ENCODE measurements around the gene SEPTIN1. TPM values are rescaled to one million over a fixed set of nuclear protein-coding genes. Genes with fewer than 3 reads are reported as not detected.
A peak's percentile ranks its signal among the peaks of the same experiment; 100 is the strongest.
"Not testable (repeated sequence)": the region's sequence is repeated elsewhere in the genome, so short reads cannot be mapped to it uniquely, and the experiment has no call there.

The SEPTIN1 gene
- total RNA-seq, 1 donor from 2014 or later, result 2.0 TPM

GRCh38 chr16:30397056-30397455 is 14.7 kb upstream of the SEPTIN1 start:
- peaks cover 29% of the 10 kb centered on the region for H3K4me1 Mint-ChIP-seq (ENCODE audit: low read depth)
- TF ChIP-seq CTCF (IDR thresholded peaks at IDR 0.05; ENCODE audit: unreplicated experiment), result no peak
- peak overlapping the region; percentile 98 for H3K27ac Mint-ChIP-seq
- H3K36me3 Mint-ChIP-seq (ENCODE audit: insufficient read depth), result peaks cover 9% of the 10 kb centered on the region
- H3K4me3 Mint-ChIP-seq (ENCODE audit: low read depth), result peak overlapping the region; percentile 81
- no peaks in the 10 kb centered on the region for H3K9me3 Mint-ChIP-seq (ENCODE audit: low read depth)
- H3K27me3 Mint-ChIP-seq, result no peaks in the 10 kb centered on the region
- no peak for DNase-seq (ENCODE audit: low spot score, unreplicated experiment)

GRCh38 chr16:30396627-30397026 is 14.3 kb upstream of the SEPTIN1 start:
- peaks cover 28% of the 10 kb centered on the region for H3K4me1 Mint-ChIP-seq (ENCODE audit: low read depth)
- peak overlapping the region; percentile 98 for H3K27ac Mint-ChIP-seq
- not testable (repeated sequence) for H3K36me3 Mint-ChIP-seq (ENCODE audit: insufficient read depth); DNase-seq (ENCODE audit: low spot score, unreplicated experiment); H3K9me3 Mint-ChIP-seq (ENCODE audit: low read depth); H3K27me3 Mint-ChIP-seq
- peak overlapping the region; percentile 81 for H3K4me3 Mint-ChIP-seq (ENCODE audit: low read depth)

GRCh38 chr16:30395992-30396585 is 13.7 kb upstream of the SEPTIN1 start:
- Mint-ChIP-seq H3K27me3 (no peaks in the 10 kb centered on the region), H3K9me3 (ENCODE audit: low read depth) (no peaks in the 10 kb centered on the region), H3K4me3 (ENCODE audit: low read depth) (peak overlapping the region; percentile 81), H3K36me3 (ENCODE audit: insufficient read depth) (peaks cover 9% of the 10 kb centered on the region), H3K4me1 (ENCODE audit: low read depth) (peaks cover 25% of the 10 kb centered on the region), H3K27ac (peak overlapping the region; percentile 98)
- no peak for DNase-seq (ENCODE audit: low spot score, unreplicated experiment)
- no peak for TF ChIP-seq CTCF (IDR thresholded peaks at IDR 0.05; ENCODE audit: unreplicated experiment)

DNA sequence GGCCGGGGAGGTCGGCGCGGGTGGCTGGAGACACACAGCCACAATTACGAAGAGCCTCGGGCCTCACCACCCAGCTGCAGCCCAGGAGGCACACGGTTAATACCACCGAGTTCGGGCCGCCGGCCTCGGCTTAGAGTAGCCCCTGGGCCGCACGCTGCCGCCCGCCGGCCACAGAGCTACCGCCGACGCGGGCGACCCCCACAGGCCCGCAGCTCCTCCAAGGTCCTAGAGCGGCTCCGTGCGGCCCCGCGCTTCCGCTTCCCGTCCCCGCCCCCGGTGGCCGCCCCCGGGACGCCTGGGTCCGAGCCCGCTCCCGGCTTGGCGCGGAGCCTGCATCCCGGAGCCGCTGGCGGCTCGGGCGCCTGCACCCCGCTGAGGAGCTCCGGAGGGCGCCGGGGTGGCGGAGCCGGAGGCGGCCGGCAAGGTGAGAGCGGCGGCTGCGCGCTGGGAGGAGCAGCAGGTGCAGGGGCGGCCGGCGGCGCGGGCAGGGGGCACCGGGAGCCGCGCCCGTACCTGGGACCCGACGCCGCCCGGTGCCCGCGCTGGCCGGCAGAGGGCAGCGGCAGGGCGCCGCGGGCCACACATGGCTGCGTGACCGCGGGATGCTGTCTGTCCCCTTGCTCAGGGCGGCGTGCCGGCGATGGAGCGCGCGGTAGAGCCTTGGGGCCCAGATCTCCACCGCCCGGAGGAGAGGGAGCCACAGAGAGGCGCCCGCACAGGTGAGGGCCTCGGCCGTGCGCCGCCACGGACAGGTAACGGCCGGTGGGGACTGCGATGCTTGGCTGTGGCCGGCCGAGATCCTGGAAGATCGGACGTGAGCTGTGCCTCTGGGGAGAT is 13.0 kb upstream of the SEPTIN1 start, which contains the start of gene ZNF48:
Gene ZNF48 (plus strand): TSS at position 266 of the 837 bp plus-strand sequence. CDS start 375 bp downstream, at position 641.
- DNase-seq (ENCODE audit: low spot score, unreplicated experiment), result peak; percentile 68
- peak within 1 kb of the TSS; percentile 98 for H3K27ac Mint-ChIP-seq
- peaks cover 9% of the 10 kb centered on the region for H3K36me3 Mint-ChIP-seq (ENCODE audit: insufficient read depth)

GRCh38 chr16:30394592-30395154 is 12.3 kb upstream of the SEPTIN1 start:
- Mint-ChIP-seq H3K9me3 (ENCODE audit: low read depth) (no peaks in the 10 kb centered on the region), H3K4me1 (ENCODE audit: low read depth) (peaks cover 21% of the 10 kb centered on the region), H3K27me3 (no peaks in the 10 kb centered on the region), H3K36me3 (ENCODE audit: insufficient read depth) (peaks cover 8% of the 10 kb centered on the region), H3K4me3 (ENCODE audit: low read depth) (peak overlapping the region; percentile 91), H3K27ac (peak overlapping the region; percentile 98)
- peak; percentile 67 for DNase-seq (ENCODE audit: low spot score, unreplicated experiment)
- no peak for TF ChIP-seq CTCF (IDR thresholded peaks at IDR 0.05; ENCODE audit: unreplicated experiment)

More for the DNA sequence above, 13.0 kb upstream of the SEPTIN1 start, which contains the start of gene ZNF48:
- TF ChIP-seq CTCF (IDR thresholded peaks at IDR 0.05; ENCODE audit: unreplicated experiment), result peak; percentile 56
- Mint-ChIP-seq H3K4me1 (ENCODE audit: low read depth) (peaks cover 25% of the 10 kb centered on the region), H3K27me3 (no peaks in the 10 kb centered on the region), H3K4me3 (ENCODE audit: low read depth) (peak within 1 kb of the TSS; percentile 91), H3K9me3 (ENCODE audit: low read depth) (no peaks in the 10 kb centered on the region)
